ENCODE measurements around the gene APCDD1L.
"Not testable (repeated sequence)": the region's sequence is repeated elsewhere in the genome, so short reads cannot be mapped to it uniquely, and the experiment has no call there.

APCDD1L gene

DNA sequence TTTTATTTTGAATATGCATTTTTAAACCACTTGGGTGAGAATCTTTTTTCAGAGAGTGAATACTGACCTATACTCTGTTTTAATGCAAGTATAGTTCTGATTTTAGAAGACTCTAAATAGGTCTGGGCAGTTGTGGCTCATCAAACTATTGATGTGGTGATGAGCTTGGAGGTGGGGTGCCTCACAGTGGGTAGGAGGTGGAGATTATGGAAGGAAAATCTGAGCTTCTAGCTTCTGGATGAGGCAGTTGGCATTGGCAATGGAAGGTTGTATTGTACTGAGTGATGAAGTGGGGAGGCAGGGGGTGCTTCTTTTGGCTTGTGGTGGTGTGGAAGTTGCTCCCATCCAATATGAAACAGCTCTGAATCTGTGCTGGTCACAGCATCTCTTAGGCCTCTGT is 73.5 kb downstream of the APCDD1L start:
- DNase-seq (ENCODE audit: low read depth): no peak

DNA sequence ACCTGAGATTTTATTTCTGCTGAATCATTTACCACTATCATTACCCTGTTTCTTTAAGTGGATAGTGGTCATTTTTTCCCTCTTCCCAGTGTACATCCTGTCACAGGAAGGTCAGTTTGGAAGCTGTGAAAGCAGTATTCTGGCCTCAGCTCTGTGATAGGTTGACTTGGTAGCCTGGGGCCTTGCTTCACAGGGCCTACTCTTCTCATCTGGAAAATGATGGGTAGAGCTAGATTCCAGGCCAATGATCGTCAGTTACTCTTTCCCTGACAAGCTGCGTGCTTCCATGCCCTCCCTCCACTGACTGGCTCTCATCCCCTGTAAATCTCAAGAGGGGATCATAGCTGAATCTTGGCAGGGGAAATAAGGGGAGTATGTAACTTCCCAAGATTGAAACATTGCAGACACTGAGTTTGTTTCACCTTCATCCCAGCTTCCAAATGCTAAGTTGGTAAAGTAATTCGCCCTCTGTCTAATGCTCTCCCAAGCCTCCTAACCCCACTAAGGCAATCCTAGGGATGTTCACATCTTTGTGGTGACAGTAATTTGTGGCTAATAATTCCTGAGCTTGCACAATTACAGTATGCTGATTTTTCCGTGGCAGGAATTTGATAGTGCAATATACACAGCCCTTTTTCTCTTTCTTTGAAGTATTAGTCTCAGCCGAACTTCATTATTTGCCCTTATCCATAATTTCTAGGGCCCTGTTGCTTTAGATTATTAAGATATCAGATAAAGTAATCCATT is 75.0 kb downstream of the APCDD1L start:
- DNase-seq (ENCODE audit: low read depth): no peak

DNA sequence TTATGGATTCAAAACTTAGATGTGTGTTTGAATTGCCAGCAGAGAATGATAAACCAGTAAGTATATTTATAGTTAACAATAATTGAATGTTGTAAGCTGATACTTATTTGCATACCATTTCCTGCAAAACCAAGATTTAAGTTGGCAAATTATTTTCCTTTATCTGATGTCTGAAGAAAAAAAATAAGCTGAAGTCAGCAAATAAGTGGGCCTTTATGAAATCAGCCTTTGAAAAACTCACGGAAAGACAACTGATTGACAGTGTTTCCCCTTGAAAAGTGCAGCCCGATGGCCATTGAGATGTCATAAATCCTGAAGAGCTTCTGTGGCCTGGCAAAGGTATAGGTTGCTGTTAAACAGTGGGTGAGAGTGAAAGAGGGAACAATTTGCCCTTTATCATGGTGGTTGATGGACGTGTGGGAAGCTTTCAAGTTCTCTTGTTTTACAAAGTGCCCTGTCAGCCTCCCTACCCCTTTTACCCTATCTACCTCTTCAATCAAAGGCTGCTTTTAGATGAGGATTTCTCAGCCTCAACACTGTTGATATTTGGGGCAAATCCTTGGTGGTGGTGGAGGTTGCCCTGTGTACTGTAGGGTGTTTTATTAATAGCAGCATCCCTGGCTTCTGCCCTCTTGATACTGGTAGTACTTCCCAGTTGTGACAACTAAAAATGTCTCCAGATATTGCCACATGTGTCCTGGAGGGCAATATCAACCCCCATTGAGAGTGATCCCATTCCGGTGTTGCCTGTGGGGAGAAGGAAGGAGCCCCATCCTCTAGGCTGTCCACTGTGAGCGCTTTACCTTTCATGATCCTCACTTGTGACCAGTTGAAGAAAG is 76.0 kb downstream of the APCDD1L start:
- DNase-seq (ENCODE audit: low read depth): no peak

DNA sequence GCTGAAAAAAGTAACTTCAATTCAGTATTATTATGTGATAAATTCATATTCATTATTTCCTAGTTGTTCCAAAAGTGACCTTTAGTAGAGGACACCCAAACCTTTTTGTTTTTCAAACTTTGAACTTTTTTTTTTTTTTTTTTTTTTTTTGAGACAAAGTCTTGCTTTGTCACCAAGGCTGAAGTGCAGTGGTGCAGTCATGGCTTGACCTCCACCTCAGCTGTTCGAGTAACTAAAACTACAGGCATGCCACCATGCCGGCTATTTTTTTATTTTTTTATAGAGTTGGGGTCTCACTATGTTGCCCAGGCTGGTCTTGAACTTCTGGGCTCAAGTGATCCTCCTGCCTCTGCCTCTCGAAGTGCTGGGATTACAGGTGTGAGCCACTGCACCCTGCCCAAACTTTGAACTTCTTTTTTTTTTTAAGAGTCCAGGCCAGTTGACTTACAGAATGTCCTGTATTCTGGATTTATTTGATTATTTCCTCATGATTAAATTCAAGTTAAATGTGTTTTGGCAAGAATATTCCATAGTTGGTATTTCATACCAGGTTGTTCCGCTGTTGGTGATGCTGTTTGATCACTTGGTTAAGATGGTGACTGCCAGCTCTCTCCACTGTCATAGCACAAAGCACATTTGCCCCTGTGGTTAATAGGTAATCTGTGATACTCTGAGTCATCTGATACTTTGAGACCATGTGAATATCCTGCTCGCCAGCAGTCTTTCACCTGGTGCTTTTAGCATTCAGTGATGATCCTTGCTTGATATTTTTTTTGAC is 78.1 kb downstream of the APCDD1L start:
- DNase-seq (ENCODE audit: low read depth): no peak

DNA sequence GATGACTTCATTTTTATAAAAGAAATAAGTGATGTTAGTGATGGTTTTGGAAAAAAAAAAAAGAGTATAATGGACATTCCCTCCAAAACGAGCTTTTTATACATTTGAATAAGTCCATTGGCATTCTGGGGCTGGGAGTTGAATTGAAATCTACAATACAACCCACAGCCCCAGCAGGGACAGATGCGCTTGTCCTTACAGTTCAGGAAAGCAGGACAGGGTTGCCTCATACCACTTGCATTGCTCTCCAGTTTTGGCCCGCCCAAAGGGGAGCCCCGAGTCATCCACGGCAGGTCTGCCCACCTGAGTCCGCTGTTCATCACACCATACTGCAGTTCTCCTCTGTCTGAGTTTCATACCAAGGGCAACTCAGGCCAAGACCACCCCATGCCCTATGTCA is 80.0 kb downstream of the APCDD1L start:
- no peak for DNase-seq (ENCODE audit: low read depth)

DNA sequence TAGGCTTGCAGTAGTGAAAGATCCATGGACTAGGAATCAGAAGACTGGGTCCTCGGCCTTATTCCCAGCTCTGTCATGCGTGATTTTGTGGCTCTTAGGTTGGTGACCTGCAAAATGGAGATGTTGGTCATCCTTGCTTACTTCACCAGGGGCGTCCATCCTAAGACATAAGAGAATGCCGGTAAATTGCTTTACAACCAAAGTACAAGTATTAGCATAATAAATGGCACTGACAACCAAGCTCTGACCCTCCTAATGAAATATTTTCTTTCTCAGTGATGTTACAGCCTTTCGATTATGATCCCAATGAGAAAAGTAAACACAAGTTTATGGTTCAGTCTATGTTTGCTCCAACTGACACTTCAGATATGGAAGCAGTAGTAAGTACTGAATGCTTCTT is 80.9 kb downstream of the APCDD1L start:
- DNase-seq (ENCODE audit: low read depth): no peak

DNA sequence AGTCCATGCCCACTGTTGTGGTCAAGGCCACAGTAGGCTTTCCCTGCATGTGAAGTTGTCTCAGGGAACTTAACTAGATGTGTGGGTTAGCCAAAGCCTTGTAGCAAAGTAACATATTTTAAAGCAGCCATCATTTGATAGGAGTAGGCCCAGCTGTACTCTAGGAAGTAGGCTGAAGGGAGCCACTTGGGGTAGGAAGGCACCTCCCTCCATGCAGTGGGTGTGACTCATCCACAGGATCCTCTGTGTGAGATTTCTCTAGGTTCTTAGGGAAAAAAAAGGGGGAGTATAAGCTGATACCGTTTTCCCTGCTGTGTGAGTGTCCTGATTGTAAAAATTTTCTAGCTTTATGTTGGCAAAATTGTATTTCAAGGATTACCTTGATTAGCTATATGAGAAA is 81.4 kb downstream of the APCDD1L start:
- peak; percentile 40 for DNase-seq (ENCODE audit: low read depth)

DNA sequence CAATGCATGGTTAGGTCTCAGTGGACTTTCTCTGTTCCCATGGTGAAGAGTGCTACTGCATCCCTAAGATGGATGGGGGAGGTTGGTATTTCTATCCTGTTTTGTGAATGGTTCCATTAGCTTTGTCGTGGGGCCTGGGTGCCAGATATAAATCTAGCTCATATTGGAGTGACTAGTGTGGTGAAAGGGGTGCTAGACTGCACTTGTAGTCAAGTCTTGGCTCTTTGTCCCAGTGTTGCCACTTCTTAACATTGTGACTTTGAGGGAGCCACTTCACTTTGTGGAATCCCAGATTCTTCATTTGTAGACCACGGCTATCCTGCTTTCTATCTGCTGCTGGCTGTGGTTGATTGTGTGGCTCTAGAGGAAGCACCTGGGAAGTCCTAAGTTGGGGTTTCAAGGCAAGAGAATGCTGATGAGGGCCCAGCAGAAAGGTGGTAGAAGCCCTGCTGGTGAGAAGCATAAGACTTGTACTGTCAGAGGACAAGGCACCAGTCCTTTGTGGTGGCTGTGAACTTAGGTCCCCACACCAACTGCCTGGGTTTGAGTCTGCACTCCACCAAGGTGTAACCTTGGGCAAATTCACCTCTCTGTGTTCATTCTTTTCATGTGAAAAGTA is 82.1 kb downstream of the APCDD1L start:
- DNase-seq (ENCODE audit: low read depth): no peak

DNA sequence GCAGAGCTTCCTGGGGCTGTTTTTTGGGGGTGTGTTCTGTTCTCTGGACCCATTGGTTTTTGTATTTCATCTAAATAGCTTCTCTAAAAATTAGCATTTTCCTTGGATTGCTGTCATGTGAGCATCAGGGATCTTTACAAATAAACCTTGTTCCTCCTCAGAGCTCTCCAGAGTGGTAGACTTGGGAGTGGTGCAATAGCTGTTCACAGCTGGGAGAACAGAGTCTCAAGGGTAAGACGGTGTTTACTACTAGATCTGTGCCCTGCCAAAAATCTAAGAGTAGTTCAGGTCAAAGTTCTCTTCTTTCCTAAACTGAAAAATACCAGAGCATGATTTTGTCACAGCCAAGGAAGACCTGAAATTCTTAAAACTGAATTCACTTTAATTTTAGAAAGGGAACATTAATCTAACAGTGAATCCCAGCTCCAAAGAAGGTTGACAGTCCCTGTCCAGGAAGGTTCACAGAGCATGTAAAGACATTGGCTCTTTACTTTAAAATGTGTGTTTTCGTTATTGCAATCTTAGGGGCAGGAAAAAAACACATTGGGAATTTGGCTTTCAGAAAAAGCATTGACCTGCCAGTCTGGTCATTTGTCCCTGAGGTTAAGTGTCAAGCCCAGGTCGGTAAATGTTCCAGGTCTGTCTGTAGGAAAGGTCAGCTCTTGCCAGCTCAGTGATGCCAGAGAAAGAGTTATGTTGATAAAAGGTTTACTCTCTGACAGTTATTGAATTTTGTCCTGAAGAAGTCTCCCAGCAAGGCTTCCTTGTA is 82.8 kb downstream of the APCDD1L start:
- peak; percentile 36 for DNase-seq (ENCODE audit: low read depth)

DNA sequence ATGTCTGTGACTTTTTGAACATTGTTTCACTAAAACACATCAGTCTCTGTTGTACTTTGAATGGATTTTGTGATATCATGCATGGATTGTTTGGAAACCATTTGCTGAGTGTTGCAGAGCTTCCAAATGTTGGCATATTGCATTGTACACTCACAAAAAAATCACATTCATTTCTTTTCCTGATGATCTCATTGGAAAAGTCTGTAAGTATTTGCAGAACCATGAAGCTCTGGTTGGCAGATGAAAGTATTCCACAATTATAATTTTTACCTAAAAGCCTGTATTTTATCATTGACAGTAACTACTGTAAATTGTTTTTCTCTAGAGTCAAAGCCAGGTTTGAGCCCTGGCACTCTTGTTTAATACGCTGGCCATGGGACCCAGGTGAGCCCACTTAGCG is 84.1 kb downstream of the APCDD1L start:
- no peak for DNase-seq (ENCODE audit: low read depth)

DNA sequence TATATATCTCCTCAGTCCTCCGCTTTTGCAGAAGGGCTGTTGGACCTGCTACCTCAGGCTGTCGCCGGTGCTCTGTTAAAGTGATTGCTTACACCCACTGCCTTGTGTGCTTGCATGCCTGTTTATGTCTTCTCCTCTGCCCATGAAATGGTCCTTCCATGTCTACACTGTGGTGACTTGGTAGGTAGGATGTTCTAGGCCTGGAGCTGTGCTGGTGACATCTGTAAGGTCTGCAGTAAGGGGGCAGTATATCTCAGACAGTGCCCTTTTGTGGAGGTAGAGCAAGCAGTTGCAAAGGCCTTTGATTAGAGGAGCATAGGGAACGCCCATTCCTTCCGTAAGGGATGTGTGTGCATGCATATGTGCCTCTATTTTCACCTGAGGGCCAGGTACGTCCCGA is 85.9 kb downstream of the APCDD1L start:
- no peak for DNase-seq (ENCODE audit: low read depth)

DNA sequence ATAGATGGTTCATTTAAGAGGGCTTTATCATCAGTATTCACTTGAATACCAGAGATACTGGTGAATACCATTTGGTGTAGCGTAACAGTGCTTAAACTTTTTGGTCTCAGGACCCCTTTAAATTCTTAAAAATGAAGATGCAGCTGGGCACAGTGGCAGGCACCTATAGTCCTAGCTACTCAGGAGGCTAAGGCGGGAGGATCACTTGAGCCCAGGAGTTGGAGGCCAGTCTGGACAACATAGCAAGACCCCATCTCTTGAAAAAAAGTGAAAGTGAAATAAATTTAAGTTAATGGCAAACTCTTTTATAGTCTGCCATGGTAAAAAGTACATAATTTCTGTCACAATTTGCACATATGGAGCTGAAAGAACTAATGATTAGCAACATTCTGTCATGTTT is 86.8 kb downstream of the APCDD1L start:
- no peak for DNase-seq (ENCODE audit: low read depth)

DNA sequence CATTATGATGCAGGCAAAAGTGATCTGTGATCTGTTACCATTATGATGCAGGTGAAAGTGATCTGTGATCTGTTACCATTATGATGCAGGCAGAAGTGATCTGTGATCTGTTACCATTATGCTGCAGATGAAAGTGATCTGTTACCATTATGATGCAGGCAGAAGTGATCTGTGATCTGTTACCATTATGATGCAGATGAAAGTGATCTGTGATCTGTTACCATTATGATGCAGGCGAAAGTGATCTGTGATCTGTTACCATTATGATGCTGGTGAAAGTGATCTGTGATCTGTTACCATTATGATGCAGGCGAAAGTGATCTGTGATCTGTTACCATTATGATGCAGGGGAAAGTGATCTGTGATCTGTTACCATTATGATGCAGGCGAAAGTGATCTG is 87.6 kb downstream of the APCDD1L start:
- DNase-seq (ENCODE audit: low read depth): not testable (repeated sequence)

DNA sequence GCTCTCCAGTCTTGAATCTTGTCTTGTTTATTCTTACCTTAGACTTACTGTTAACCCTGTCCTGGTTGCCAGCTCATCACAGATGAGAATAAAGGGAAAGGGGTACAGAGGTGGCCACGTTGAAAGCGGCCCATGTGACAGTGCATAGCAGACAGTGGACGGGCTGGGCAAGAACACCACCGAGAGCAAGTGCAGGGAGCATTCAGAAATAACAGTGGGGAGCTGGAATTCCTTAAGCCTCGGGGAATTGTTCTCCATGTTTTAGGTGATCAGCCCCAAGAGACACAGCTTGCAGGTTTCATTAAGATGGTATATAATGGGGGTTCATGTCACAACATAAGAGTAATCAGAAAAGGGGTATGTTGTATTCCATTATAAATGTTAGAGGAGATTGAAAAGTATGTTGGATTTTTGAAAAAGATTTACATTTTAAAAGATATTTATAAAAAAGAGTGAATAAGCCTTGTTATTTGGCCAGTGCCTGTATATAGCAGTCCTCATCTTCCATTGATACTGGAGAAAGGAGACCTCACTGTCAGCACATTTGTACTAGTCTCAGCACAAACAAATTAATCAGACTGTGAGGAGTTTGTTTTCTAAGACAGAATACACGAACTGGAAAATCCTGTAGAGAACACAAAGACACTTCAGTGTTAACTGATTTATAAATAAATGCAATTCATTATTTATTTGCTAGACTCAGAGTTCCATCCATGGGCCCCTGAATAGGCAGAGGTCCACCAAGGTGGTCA is 90.8 kb downstream of the APCDD1L start:
- no peak for DNase-seq (ENCODE audit: low read depth)

DNA sequence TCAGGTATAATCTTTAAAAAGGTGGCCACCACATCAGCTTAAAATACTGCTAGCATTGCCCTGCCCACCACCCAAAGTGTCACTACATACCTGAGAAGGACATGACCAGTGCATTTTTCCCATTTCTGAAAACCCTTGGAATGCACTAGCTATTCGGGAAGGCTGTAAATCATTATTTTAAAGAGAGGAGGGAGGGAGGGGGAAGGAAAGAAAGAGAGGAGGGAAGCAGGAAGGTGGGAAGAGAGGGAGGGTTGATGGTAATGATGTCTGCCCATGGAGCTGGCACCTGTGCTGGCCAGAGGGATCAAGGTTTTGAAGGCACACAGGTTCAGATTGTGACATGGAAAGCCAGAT is 93.7 kb downstream of the APCDD1L start:
- no peak for DNase-seq (ENCODE audit: low read depth)

DNA sequence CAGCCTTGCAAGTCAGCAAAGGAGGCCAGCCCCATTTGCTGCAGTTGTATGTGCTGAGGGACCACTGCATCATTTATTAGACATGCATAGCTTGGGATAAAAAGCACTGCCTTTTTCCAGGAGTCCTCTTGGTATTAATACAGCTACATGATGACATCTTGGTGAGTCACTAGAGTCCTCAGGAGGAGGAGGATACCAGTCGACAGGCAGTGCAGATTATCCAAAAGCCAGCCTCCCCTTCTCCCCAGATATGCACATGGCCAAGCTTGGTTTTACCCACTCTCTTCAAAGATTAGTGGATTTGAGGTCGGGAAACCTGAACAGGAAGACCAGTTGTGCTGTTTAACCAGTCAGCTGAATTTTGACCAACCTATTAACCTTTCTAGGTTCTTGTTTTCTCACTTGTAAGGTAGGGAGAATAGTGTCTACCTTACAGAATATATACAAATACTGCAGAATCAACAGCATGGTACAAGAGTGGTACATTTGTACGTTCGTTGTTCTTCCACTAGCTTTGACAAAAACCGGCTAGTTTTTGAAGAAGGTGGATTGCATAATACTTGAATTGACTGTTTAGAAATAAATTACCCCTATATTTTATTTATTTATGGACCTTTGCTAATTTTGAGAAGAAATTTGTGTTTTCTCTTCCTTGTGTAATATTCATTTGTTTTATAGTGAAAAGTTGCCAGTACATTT is 94.3 kb downstream of the APCDD1L start:
- no peak for DNase-seq (ENCODE audit: low read depth)

DNA sequence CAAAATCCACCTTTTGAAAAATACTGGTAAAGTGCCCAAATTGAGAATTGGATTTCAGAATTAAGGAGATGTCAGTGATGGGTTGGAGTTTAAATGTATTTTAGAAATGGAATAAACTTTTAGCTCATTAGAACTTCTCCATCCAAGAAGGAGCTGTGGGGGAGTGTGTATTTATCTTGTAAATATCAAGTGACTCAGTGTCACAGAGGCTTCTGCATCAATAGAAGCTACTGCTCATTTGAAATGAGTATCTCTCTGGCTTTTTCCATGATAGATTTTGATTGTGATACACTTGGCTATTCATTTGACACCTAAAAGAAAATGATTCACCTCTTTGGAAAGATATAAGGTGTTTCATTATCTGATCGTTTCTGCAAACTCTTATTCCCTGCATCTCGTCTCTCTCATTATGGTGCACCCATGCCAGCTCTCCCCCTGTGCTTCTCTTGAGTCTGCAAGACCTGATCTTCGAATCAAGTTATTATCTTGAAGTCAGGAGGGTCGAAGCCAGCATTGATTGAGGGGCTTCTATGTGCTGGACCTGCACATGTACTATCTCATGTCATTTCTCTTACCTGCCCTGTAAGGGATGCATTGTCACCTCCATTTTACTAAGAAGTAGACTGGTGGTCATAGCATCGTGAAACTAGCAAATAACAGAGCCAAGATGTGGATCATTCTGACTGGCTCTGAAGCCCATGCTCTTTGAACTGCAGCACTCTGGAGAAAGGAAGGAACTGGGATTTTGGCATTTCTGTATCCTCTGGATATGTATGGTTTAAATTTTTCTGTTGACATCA is 96.0 kb downstream of the APCDD1L start:
- no peak for DNase-seq (ENCODE audit: low read depth)

DNA sequence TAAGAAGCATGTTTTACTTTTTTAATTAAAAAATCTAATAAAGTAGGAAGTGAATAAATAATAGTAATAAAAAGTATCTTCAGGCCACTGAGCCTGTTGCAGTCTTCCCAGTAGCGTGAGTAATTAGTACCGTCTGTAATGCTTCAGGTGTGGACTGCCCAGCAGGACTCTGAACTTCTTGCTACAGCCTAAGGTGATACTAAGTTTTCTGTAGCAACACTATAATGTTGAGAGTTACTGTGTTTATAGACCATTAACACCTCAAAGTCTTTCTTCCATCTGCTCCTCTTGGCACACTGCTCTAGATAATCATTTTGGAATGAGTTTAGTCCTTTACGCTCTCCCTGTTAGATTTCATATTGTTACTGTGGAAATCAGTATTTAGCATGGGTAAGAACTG is 97.8 kb downstream of the APCDD1L start:
- no peak for DNase-seq (ENCODE audit: low read depth)

DNA sequence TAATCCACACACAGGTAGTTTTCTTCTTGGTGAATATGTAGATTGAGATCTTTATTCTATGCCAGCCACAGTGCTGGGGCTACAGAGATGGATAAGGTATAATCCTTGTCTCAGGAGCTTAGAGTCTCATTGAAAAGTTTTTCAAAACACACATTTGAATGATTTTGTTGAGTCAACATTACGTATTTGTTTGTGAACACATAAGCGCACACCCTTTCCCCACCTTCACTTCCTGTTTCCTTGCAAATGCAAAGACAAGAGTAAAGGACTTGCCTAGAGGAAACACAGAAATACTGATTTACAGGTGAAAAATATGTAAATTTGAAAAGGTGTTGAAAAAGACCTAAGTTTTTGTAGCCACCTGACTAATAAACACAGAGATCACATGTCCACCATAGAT is 98.4 kb downstream of the APCDD1L start:
- DNase-seq (ENCODE audit: low read depth): no peak

Measured in fibroblast of the conjunctiva (primary cell).